OCI-LY3 (cell line): ENCODE results near the gene FXYD2.

Source experiments
- H2AFZ ChIP-seq: fragments of 200-600, 300-600 bp; shearing (Covaris generic); 2 replicates; pipeline ENCODE4 v1.6.0; 2014; ENCODE audit warnings: antibody characterized with exemption, low read depth, low read length
- H3K27ac ChIP-seq: fragments of 200-600, 300-600 bp; sonication (generic); 2 replicates; pipeline ENCODE4 v1.5.1; 2014; ENCODE audit warnings: mild to moderate bottlenecking, low read length, moderate library complexity, mixed read lengths
- H3K27me3 ChIP-seq: fragments of 200-600, 300-600 bp; sonication (generic); 2 replicates; pipeline ENCODE4 v1.6.1; 2014; ENCODE audit warnings: low read depth, low read length, mixed read lengths
- H3K36me3 ChIP-seq: fragments of 200-600, 300-600 bp; sonication (generic); replicated peaks from 2 replicates; pipeline ENCODE3; 2014; ENCODE audit warnings: low read depth, low read length, mixed read lengths
- H3K4me1 ChIP-seq: fragments of 300-600, 200-600 bp; sonication (generic); 2 replicates; pipeline ENCODE4 v1.6.1; 2014; ENCODE audit warnings: low read length, mixed read lengths
- H3K4me2 ChIP-seq: fragments of 200-600, 300-600 bp; sonication (generic); 2 replicates; pipeline ENCODE4 v1.6.1; 2014; ENCODE audit warnings: low read length, mixed read lengths
- H3K4me3 ChIP-seq: fragments of 300-600, 200-600 bp; sonication (generic); 2 replicates; pipeline ENCODE4 v1.5.1; 2014; ENCODE audit warnings: antibody characterized with exemption, mild to moderate bottlenecking, low read length, moderate library complexity
- H3K79me2 ChIP-seq: fragments of 300-600, 200-600 bp; shearing (Covaris generic); 2 replicates; pipeline ENCODE4 v1.6.1; 2014; ENCODE audit warnings: mild to moderate bottlenecking, low read length, mixed read lengths
- H3K9ac ChIP-seq: fragments of 300-600, 200-600 bp; shearing (Covaris generic); 2 replicates; pipeline ENCODE4 v1.6.0; 2014; ENCODE audit warnings: mild to moderate bottlenecking, low read length, moderate library complexity
- H3K9me3 ChIP-seq: fragments of 200-600, 300-600 bp; shearing (Covaris generic); 2 replicates; pipeline ENCODE4 v1.6.1; 2014; ENCODE audit warnings: low read length, mixed read lengths; ENCODE audit not compliant: insufficient read depth
- H4K20me1 ChIP-seq: fragments of 200-600, 300-600 bp; sonication (generic); 2 replicates; pipeline ENCODE4 v1.6.1; 2016; ENCODE audit warnings: low read length, mixed read lengths; ENCODE audit not compliant: insufficient read depth
- CTCF ChIP-seq: fragments of 200-600, 300-600 bp; sonication (generic); IDR thresholded peaks from 2 replicates; pipeline ENCODE4 v1.5.1; 2014; ENCODE audit warnings: antibody characterized with exemption, low read length, low read depth
- EZH2phosphoT487 ChIP-seq: fragments of 200-600 bp; shearing (Covaris generic); IDR thresholded peaks from 2 replicates; pipeline ENCODE4 v1.6.1; 2018; ENCODE audit warnings: antibody characterized with exemption, mixed run types, low read depth

FXYD2 gene

GRCh38 chr11:117830674-117831351 is 6.3 kb upstream of the FXYD2 start:
- Histone ChIP-seq H3K9me3 (no peaks in the 10 kb centered on the region), H3K4me2 (peak overlapping the region; percentile 38), H4K20me1 (no peaks in the 10 kb centered on the region), H3K36me3 (no peaks in the 10 kb centered on the region), H3K27ac (no peak overlapping the region), H3K4me3 (peak overlapping the region; percentile 5; the same call in 1 of the 2 replicates), H3K9ac (peak overlapping the region; percentile 23; the same call in 1 of the 2 replicates), H3K4me1 (peaks cover 60% of the 10 kb centered on the region), H3K27me3 (no peaks in the 10 kb centered on the region), H2AFZ (peak overlapping the region; percentile 69; the same call in 1 of the 2 replicates), H3K79me2 (no peaks in the 10 kb centered on the region)
- TF ChIP-seq CTCF (no peak), EZH2phosphoT487 (no peak)

GRCh38 chr11:117830072-117830471 is 5.5 kb upstream of the FXYD2 start:
- Histone ChIP-seq H3K79me2 (no peaks in the 10 kb centered on the region), H2AFZ (no peak overlapping the region), H4K20me1 (no peaks in the 10 kb centered on the region), H3K36me3 (no peaks in the 10 kb centered on the region), H3K4me3 (no peak overlapping the region), H3K4me1 (peaks cover 67% of the 10 kb centered on the region), H3K9ac (peak overlapping the region; percentile 23; the same call in 1 of the 2 replicates), H3K9me3 (no peaks in the 10 kb centered on the region), H3K27ac (no peak overlapping the region), H3K27me3 (no peaks in the 10 kb centered on the region), H3K4me2 (peak overlapping the region; percentile 38)
- no peak for TF ChIP-seq CTCF
- no peak for TF ChIP-seq EZH2phosphoT487

GRCh38 chr11:117829369-117829725 is 4.8 kb upstream of the FXYD2 start:
- Histone ChIP-seq H3K4me2 (peak overlapping the region; percentile 51), H3K79me2 (no peaks in the 10 kb centered on the region), H3K9me3 (no peaks in the 10 kb centered on the region), H3K4me3 (no peak overlapping the region), H3K4me1 (peaks cover 67% of the 10 kb centered on the region), H3K27ac (peak overlapping the region; percentile 24; the same call in 1 of the 2 replicates), H2AFZ (no peak overlapping the region), H3K36me3 (no peaks in the 10 kb centered on the region), H4K20me1 (no peaks in the 10 kb centered on the region), H3K27me3 (no peaks in the 10 kb centered on the region), H3K9ac (peak overlapping the region; percentile 51; the same call in 1 of the 2 replicates)
- TF ChIP-seq EZH2phosphoT487 (no peak), CTCF (no peak)

GRCh38 chr11:117828611-117829368 is 4.2 kb upstream of the FXYD2 start:
- H3K4me2 ChIP-seq = peak overlapping the region; percentile 51
- no peaks in the 10 kb centered on the region for H4K20me1 ChIP-seq
- H3K9me3 ChIP-seq = no peaks in the 10 kb centered on the region
- H3K27me3 ChIP-seq = no peaks in the 10 kb centered on the region
- H2AFZ ChIP-seq = 0 out of 2 replicates have a peak overlapping the region, but pooled peaks have one; percentile 1
- H3K9ac ChIP-seq = peak overlapping the region; percentile 51
- no peaks in the 10 kb centered on the region for H3K79me2 ChIP-seq
- H3K4me3 ChIP-seq = peak overlapping the region; percentile 35; the same call in 1 of the 2 replicates
- peaks cover 70% of the 10 kb centered on the region for H3K4me1 ChIP-seq
- no peak for TF ChIP-seq EZH2phosphoT487
- TF ChIP-seq CTCF = no peak
- H3K36me3 ChIP-seq = no peaks in the 10 kb centered on the region
- H3K27ac ChIP-seq = peak overlapping the region; percentile 24; the same call in 1 of the 2 replicates
